ENCODE measurements around the gene ZP4.
"Not testable (repeated sequence)": the region's sequence is repeated elsewhere in the genome, so short reads cannot be mapped to it uniquely, and the experiment has no call there.

Gene ZP4

DNA sequence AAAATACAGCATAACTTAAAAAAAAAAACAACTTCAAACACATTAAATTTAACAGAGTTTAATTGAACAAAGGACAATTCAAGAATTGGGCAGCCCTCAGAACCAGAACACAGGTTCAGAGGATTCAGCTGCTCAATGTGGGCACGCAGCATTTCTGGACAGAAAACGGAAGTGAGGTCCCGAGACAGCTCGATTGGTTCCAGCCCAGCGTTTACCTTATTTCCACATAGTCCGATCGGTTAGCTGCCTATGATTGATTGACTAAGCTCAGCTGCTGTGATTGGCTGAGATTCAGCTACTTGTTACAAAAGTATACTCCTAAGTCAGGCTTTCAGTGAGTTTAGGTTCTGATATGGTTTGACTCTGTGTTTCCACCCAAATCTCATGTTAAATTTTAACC lies 33.3 kb downstream of the ZP4 start:
- no peak for DNase-seq (ENCODE audit: low read depth, low spot score)
- H3K4me3 ChIP-seq (ENCODE audit: low read length): no peak overlapping the region
- H3K36me3 ChIP-seq (ENCODE audit: control insufficient read depth, insufficient read depth, low read length): no peaks in the 10 kb centered on the region
- H3K4me1 ChIP-seq (ENCODE audit: control insufficient read depth, insufficient read depth, low read length): peaks cover 5% of the 10 kb centered on the region; the same call in 1 of the 2 replicates
- no CpG with 5 or more reads among the region's 7 CpGs for WGBS (ENCODE audit: insufficient coverage, insufficient read length)
- no peaks in the 10 kb centered on the region for H3K27me3 ChIP-seq (ENCODE audit: control insufficient read depth, insufficient read depth, low read length)
- no peaks in the 10 kb centered on the region for H3K9me3 ChIP-seq (ENCODE audit: control insufficient read depth, insufficient read depth, low read length)
- no peak overlapping the region for H3K27ac ChIP-seq (ENCODE audit: low read length)

DNA sequence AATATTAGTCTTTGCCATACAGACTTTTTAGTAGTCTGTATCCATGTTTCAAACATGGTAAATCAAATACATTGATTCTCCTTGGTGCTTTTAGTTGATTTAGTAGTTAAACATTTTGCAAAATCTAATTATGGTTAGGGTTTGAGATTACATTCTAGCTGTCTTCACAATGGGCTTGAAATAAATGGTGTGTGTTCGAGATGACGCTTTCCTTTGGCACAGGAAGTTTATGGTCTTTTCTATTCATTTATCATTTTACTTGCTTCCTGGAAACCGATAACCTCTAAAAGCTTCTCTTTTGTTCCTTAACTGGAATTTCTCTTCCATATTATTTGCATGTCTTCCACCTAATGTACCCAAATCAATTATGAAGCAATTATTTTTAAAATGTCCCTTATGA lies 38.4 kb downstream of the ZP4 start:
- Histone ChIP-seq H3K27ac (ENCODE audit: low read length) (no peak overlapping the region), H3K36me3 (ENCODE audit: control insufficient read depth, insufficient read depth, low read length) (no peaks in the 10 kb centered on the region), H3K27me3 (ENCODE audit: control insufficient read depth, insufficient read depth, low read length) (no peaks in the 10 kb centered on the region), H3K4me1 (ENCODE audit: control insufficient read depth, insufficient read depth, low read length) (no peaks in the 10 kb centered on the region), H3K4me3 (ENCODE audit: low read length) (no peak overlapping the region), H3K9me3 (ENCODE audit: control insufficient read depth, insufficient read depth, low read length) (no peaks in the 10 kb centered on the region)
- no peak for DNase-seq (ENCODE audit: low read depth, low spot score)
- WGBS (ENCODE audit: insufficient coverage, insufficient read length): no CpG with 5 or more reads among the region's 3 CpGs

DNA sequence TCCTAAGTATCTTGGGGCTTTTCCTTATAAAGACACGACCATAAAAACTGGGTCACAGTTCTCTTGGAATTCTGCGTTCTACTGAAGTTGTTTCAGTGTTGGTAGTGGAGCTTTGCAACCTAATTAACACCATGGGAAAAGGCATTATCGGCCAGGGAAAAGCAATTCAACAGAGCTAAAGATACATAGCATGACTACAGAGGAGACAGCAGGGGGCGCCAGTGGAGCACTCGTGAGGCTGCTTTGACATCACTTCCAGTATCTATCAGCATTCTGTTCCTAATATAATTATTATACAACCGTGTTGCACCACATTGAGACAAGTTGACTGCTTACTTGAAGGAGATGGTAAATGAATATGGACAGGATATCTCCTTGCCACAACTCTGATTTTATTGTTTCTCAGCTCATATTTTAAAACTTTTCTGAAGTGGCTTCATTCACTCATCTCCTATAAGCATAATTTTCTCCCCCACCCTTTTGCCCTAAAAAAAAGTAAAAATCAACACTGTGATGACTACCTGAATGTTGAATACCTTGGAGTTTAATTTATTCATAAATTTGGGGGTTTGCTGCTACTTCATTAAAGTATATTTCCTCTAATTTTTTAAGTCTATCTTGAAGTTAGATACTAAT lies 39.4 kb downstream of the ZP4 start:
- Histone ChIP-seq H3K9me3 (ENCODE audit: control insufficient read depth, insufficient read depth, low read length) (no peaks in the 10 kb centered on the region), H3K4me3 (ENCODE audit: low read length) (no peak overlapping the region), H3K4me1 (ENCODE audit: control insufficient read depth, insufficient read depth, low read length) (no peaks in the 10 kb centered on the region), H3K27me3 (ENCODE audit: control insufficient read depth, insufficient read depth, low read length) (no peaks in the 10 kb centered on the region), H3K36me3 (ENCODE audit: control insufficient read depth, insufficient read depth, low read length) (no peaks in the 10 kb centered on the region), H3K27ac (ENCODE audit: low read length) (no peak overlapping the region)
- no CpG with 5 or more reads among the region's 6 CpGs for WGBS (ENCODE audit: insufficient coverage, insufficient read length)
- peak; percentile 45 for DNase-seq (ENCODE audit: low read depth, low spot score)

DNA sequence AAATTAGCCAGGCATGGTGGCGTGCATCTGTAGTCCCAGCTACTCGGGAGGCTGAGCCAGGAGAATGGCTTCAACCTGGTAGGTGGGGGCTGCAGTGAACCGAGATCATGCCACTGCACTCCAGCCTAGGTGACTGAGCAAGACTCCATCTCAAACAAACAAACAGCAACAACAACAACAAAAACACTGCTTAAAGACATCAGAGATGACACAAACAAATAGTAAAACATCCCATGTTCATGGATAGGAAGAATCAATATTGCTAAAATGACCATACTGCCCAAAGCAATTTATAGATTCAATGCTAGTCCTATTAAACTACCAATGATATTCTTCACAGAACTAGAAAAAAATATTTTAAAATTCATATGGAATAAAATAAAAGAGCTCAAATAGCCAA lies 47.2 kb downstream of the ZP4 start:
- DNase-seq (ENCODE audit: low read depth, low spot score); H3K27ac ChIP-seq (ENCODE audit: low read length); H3K36me3 ChIP-seq (ENCODE audit: control insufficient read depth, insufficient read depth, low read length); H3K4me3 ChIP-seq (ENCODE audit: low read length); H3K4me1 ChIP-seq (ENCODE audit: control insufficient read depth, insufficient read depth, low read length); H3K9me3 ChIP-seq (ENCODE audit: control insufficient read depth, insufficient read depth, low read length); H3K27me3 ChIP-seq (ENCODE audit: control insufficient read depth, insufficient read depth, low read length): not testable (repeated sequence)
- no CpG with 5 or more reads among the region's 3 CpGs for WGBS (ENCODE audit: insufficient coverage, insufficient read length)

DNA sequence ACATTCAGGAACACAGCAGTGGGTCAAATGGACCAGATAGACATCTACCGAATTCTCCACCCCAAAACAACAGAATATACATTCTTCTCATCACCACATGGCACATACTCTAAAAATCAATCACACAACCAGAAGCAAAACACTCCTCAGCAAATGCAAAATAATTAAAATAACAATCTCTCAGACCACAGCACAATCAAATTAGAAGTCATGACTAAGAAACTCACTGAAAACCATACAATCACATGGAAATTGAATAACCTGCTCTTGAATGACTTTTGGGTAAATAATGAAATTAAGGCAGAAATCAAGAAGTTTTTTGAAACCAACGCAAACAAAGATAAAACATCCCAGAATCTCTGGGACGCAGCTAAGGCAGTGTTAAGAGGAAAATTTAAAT lies 49.2 kb downstream of the ZP4 start:
- Histone ChIP-seq H3K4me1 (ENCODE audit: control insufficient read depth, insufficient read depth, low read length) (no peaks in the 10 kb centered on the region), H3K4me3 (ENCODE audit: low read length) (no peak overlapping the region), H3K27ac (ENCODE audit: low read length) (no peak overlapping the region), H3K36me3 (ENCODE audit: control insufficient read depth, insufficient read depth, low read length) (no peaks in the 10 kb centered on the region), H3K9me3 (ENCODE audit: control insufficient read depth, insufficient read depth, low read length) (no peaks in the 10 kb centered on the region), H3K27me3 (ENCODE audit: control insufficient read depth, insufficient read depth, low read length) (no peaks in the 10 kb centered on the region)
- DNase-seq (ENCODE audit: low read depth, low spot score): no peak
- no CpG with 5 or more reads among the region's 3 CpGs for WGBS (ENCODE audit: insufficient coverage, insufficient read length)

DNA sequence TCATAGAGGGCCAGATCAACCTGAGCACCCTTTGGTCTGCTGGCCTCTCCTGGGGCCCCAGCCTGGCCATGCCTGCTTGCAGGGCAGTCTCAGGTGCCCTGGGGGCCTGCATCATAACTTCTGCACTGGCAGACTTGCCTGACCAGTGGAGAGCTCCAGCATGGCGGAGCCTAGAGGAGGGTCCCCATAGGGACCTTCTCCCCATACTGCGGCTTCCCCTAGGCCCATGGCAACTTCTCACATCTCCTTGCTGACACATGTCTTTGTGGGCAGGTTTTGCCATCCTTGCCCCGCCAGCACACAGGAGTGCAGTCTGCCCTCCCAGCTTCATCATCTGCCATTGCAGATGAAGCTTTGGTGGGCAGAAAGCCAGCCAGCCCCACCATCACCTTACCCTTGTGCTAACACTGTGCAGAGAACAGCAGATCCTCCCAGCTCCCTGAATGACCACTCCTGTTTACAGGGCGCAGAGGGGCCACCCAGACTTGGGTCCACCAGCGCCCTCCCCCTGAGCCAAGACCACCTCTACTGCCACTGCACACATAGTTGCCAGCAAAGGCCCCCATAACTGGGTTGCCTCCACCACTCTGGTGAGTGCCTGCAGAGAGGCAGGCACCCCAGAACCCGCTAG lies 51.7 kb downstream of the ZP4 start:
- Histone ChIP-seq H3K9me3 (ENCODE audit: control insufficient read depth, insufficient read depth, low read length) (no peaks in the 10 kb centered on the region), H3K27me3 (ENCODE audit: control insufficient read depth, insufficient read depth, low read length) (no peaks in the 10 kb centered on the region), H3K36me3 (ENCODE audit: control insufficient read depth, insufficient read depth, low read length) (no peaks in the 10 kb centered on the region), H3K4me1 (ENCODE audit: control insufficient read depth, insufficient read depth, low read length) (no peaks in the 10 kb centered on the region), H3K27ac (ENCODE audit: low read length) (no peak overlapping the region), H3K4me3 (ENCODE audit: low read length) (no peak overlapping the region)
- WGBS (ENCODE audit: insufficient coverage, insufficient read length): no CpG with 5 or more reads among the region's 6 CpGs
- no peak for DNase-seq (ENCODE audit: low read depth, low spot score)

DNA sequence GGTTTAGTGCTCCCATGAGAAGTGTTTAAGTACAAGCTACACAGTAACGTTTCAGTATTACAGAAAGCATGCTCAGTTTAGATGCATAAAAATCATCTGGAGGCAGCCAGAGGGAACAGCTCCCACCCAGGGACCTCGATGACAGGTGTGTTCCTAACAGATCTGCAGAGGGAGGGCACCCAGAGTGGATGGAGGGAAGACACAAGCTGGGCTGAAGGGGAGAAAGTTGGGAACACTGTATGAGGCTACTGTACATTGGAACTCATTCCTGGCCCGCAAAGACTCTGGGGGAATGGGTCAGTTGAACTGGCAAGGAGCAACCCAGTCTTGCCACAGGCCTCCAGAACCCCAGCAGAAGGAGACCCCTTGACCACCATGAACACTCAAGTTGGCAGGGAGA lies 52.4 kb downstream of the ZP4 start:
- no CpG with 5 or more reads among the region's 3 CpGs for WGBS (ENCODE audit: insufficient coverage, insufficient read length)
- Histone ChIP-seq H3K4me1 (ENCODE audit: control insufficient read depth, insufficient read depth, low read length) (no peaks in the 10 kb centered on the region), H3K36me3 (ENCODE audit: control insufficient read depth, insufficient read depth, low read length) (no peaks in the 10 kb centered on the region), H3K9me3 (ENCODE audit: control insufficient read depth, insufficient read depth, low read length) (no peaks in the 10 kb centered on the region), H3K27me3 (ENCODE audit: control insufficient read depth, insufficient read depth, low read length) (no peaks in the 10 kb centered on the region), H3K27ac (ENCODE audit: low read length) (no peak overlapping the region), H3K4me3 (ENCODE audit: low read length) (no peak overlapping the region)
- no peak for DNase-seq (ENCODE audit: low read depth, low spot score)

DNA sequence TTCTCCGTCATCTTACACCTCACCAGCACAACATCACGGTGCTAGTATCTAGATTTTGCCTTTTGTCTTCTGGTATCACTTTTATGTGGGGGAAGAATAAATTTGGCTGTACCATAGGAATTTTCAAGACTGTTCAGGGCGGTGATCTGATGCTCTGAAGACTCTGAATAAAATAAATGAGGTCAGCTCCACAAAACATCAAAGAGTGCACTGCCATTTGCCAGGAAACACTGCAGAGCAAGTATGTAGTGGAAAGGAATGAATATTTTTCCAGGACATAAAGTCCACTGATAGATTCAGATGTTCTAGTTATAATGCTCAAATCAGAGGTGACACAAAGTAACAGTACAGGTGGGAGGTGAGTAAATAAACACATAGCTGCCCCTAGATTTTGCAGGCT lies 56.3 kb downstream of the ZP4 start:
- Histone ChIP-seq H3K4me3 (ENCODE audit: low read length) (no peak overlapping the region), H3K9me3 (ENCODE audit: control insufficient read depth, insufficient read depth, low read length) (no peaks in the 10 kb centered on the region), H3K27me3 (ENCODE audit: control insufficient read depth, insufficient read depth, low read length) (no peaks in the 10 kb centered on the region), H3K36me3 (ENCODE audit: control insufficient read depth, insufficient read depth, low read length) (no peaks in the 10 kb centered on the region), H3K4me1 (ENCODE audit: control insufficient read depth, insufficient read depth, low read length) (no peaks in the 10 kb centered on the region), H3K27ac (ENCODE audit: low read length) (no peak overlapping the region)
- DNase-seq (ENCODE audit: low read depth, low spot score): no peak
- WGBS (ENCODE audit: insufficient coverage, insufficient read length): no CpG with 5 or more reads among the region's 3 CpGs

DNA sequence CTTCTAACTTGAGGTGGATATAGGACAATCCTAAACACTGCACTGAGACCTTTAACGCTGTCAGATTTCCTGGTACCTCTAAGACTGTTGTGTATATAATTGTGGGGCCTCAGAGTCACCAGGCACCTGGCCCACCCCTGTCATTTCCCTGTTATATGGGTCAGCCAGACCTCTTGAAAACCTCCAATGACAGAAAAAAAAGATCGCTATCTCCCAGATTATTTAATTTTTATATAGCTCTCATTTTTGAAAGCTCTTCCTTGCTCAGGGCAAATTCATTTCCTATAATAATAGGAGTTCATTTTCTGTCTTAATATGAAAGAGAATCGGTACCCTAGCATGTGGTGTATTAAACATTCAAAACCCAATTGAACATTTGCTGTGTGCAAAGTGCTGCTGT lies 56.7 kb downstream of the ZP4 start:
- H3K36me3 ChIP-seq (ENCODE audit: control insufficient read depth, insufficient read depth, low read length): no peaks in the 10 kb centered on the region
- no peak overlapping the region for H3K27ac ChIP-seq (ENCODE audit: low read length)
- no peaks in the 10 kb centered on the region for H3K4me1 ChIP-seq (ENCODE audit: control insufficient read depth, insufficient read depth, low read length)
- H3K9me3 ChIP-seq (ENCODE audit: control insufficient read depth, insufficient read depth, low read length): no peaks in the 10 kb centered on the region
- H3K4me3 ChIP-seq (ENCODE audit: low read length): no peak overlapping the region
- no peaks in the 10 kb centered on the region for H3K27me3 ChIP-seq (ENCODE audit: control insufficient read depth, insufficient read depth, low read length)
- no CpG with 5 or more reads among the region's 3 CpGs for WGBS (ENCODE audit: insufficient coverage, insufficient read length)
- no peak for DNase-seq (ENCODE audit: low read depth, low spot score)

DNA sequence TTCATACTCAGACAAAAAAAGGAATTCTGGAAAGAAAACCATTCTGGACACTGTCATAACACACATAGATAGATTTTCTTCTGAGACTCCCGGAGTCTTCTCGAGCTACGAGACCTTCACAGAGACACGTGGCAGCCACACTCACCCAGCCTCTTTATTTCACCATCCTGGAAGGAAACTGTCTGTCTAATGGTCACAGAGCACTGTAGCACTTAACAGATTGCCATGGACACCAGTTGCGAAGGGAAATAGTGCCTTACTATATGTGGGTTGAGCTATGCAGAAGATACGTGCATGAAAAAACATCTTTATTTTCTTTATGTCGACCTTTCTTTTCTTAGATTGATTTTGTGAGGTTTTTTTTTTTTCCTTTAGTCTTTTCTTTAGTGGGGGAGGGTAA lies 57.9 kb downstream of the ZP4 start:
- H3K36me3 ChIP-seq (ENCODE audit: control insufficient read depth, insufficient read depth, low read length): no peaks in the 10 kb centered on the region
- no peaks in the 10 kb centered on the region for H3K27me3 ChIP-seq (ENCODE audit: control insufficient read depth, insufficient read depth, low read length)
- no CpG with 5 or more reads among the region's 7 CpGs for WGBS (ENCODE audit: insufficient coverage, insufficient read length)

More for the DNA sequence above, 57.9 kb downstream of the ZP4 start:
- Histone ChIP-seq H3K27ac (ENCODE audit: low read length) (no peak overlapping the region), H3K4me1 (ENCODE audit: control insufficient read depth, insufficient read depth, low read length) (no peaks in the 10 kb centered on the region), H3K9me3 (ENCODE audit: control insufficient read depth, insufficient read depth, low read length) (no peaks in the 10 kb centered on the region), H3K4me3 (ENCODE audit: low read length) (no peak overlapping the region)
- no peak for DNase-seq (ENCODE audit: low read depth, low spot score)

All from iPS DF 6.9 (cell line).